ENCODE data around the gene LSM10. TPM values are rescaled to one million over a fixed set of nuclear protein-coding genes. Genes with fewer than 3 reads are reported as not detected.

LSM10 gene
- total RNA-seq, 1 donor from 2014 or later, result 44.4 TPM

GRCh38 chr1:36366091-36366661, 31.5 kb downstream of the LSM10 start:
- DNase-seq, result peak; percentile 92
- Mint-ChIP-seq H3K4me3 (ENCODE audit: unreplicated experiment) (peak overlapping the region; percentile 78), H3K9me3 (ENCODE audit: unreplicated experiment) (peaks cover 12% of the 10 kb centered on the region), H3K27ac (ENCODE audit: unreplicated experiment) (peak overlapping the region; percentile 98), H3K36me3 (ENCODE audit: unreplicated experiment) (no peaks in the 10 kb centered on the region), H3K27me3 (ENCODE audit: unreplicated experiment) (peaks cover 8% of the 10 kb centered on the region), H3K4me1 (ENCODE audit: low read depth, unreplicated experiment) (peaks cover 55% of the 10 kb centered on the region)
- no peak for TF ChIP-seq CTCF (IDR thresholded peaks at IDR 0.05; ENCODE audit: partially characterized antibody, unreplicated experiment)

- Mint-ChIP-seq H3K4me3 (ENCODE audit: unreplicated experiment) (peak overlapping the region; percentile 78), H3K9me3 (ENCODE audit: unreplicated experiment) (peaks cover 12% of the 10 kb centered on the region), H3K4me1 (ENCODE audit: low read depth, unreplicated experiment) (peaks cover 58% of the 10 kb centered on the region), H3K27ac (ENCODE audit: unreplicated experiment) (peak overlapping the region; percentile 98), H3K27me3 (ENCODE audit: unreplicated experiment) (peaks cover 8% of the 10 kb centered on the region), H3K36me3 (ENCODE audit: unreplicated experiment) (no peaks in the 10 kb centered on the region)
- TF ChIP-seq CTCF (IDR thresholded peaks at IDR 0.05; ENCODE audit: partially characterized antibody, unreplicated experiment), result no peak
- DNase-seq, result no peak
Observed at GRCh38 chr1:36365381-36365780, 32.3 kb downstream of the LSM10 start.

- peaks cover 5% of the 10 kb centered on the region for H3K9me3 Mint-ChIP-seq (ENCODE audit: unreplicated experiment)
- H3K4me3 Mint-ChIP-seq (ENCODE audit: unreplicated experiment), result no peak overlapping the region
- H3K36me3 Mint-ChIP-seq (ENCODE audit: unreplicated experiment), result no peaks in the 10 kb centered on the region
- H3K27ac Mint-ChIP-seq (ENCODE audit: unreplicated experiment), result peak overlapping the region; percentile 75
- no peak for TF ChIP-seq CTCF (IDR thresholded peaks at IDR 0.05; ENCODE audit: partially characterized antibody, unreplicated experiment)
- DNase-seq, result no peak
- H3K4me1 Mint-ChIP-seq (ENCODE audit: low read depth, unreplicated experiment), result peaks cover 28% of the 10 kb centered on the region
- peaks cover 2% of the 10 kb centered on the region for H3K27me3 Mint-ChIP-seq (ENCODE audit: unreplicated experiment)
Observed at GRCh38 chr1:36359911-36360550, 37.7 kb downstream of the LSM10 start.

GRCh38 chr1:36359383-36359782, 38.3 kb downstream of the LSM10 start:
- Mint-ChIP-seq H3K4me1 (ENCODE audit: low read depth, unreplicated experiment) (peaks cover 29% of the 10 kb centered on the region), H3K9me3 (ENCODE audit: unreplicated experiment) (peaks cover 5% of the 10 kb centered on the region), H3K27me3 (ENCODE audit: unreplicated experiment) (peaks cover 2% of the 10 kb centered on the region), H3K36me3 (ENCODE audit: unreplicated experiment) (no peaks in the 10 kb centered on the region), H3K4me3 (ENCODE audit: unreplicated experiment) (peak overlapping the region; percentile 21), H3K27ac (ENCODE audit: unreplicated experiment) (no peak overlapping the region)
- no peak for TF ChIP-seq CTCF (IDR thresholded peaks at IDR 0.05; ENCODE audit: partially characterized antibody, unreplicated experiment)
- DNase-seq, result no peak

GRCh38 chr1:36358514-36359084, 39.1 kb downstream of the LSM10 start:
- H3K9me3 Mint-ChIP-seq (ENCODE audit: unreplicated experiment), result peaks cover 5% of the 10 kb centered on the region
- H3K27ac Mint-ChIP-seq (ENCODE audit: unreplicated experiment), result no peak overlapping the region
- peaks cover 33% of the 10 kb centered on the region for H3K4me1 Mint-ChIP-seq (ENCODE audit: low read depth, unreplicated experiment)
- no peaks in the 10 kb centered on the region for H3K36me3 Mint-ChIP-seq (ENCODE audit: unreplicated experiment)
- no peak for DNase-seq
- H3K4me3 Mint-ChIP-seq (ENCODE audit: unreplicated experiment), result peak overlapping the region; percentile 20
- peaks cover 2% of the 10 kb centered on the region for H3K27me3 Mint-ChIP-seq (ENCODE audit: unreplicated experiment)
- no peak for TF ChIP-seq CTCF (IDR thresholded peaks at IDR 0.05; ENCODE audit: partially characterized antibody, unreplicated experiment)
